GM18511 (cell line): ENCODE measurements around the gene DDRGK1.
"Not testable (repeated sequence)": the region's sequence is repeated elsewhere in the genome, so short reads cannot be mapped to it uniquely, and the experiment has no call there.

Source experiments
- ATAC-seq: cut with Tn5 transposase; IDR thresholded peaks from one replicate; pipeline ENCODE4 v1.9.1; 2021; ENCODE audit warnings: mild to moderate bottlenecking, moderate library complexity; ENCODE audit not compliant: unreplicated experiment

DDRGK1 gene

GRCh38 chr20:3188823-3189413 is 15.6 kb downstream of the DDRGK1 start:
- no peak for ATAC-seq

- not testable (repeated sequence) for ATAC-seq
These were observed 16.6 kb downstream of the DDRGK1 start for GRCh38 chr20:3187861-3188260.

- ATAC-seq: no peak
These were observed 20.4 kb downstream of the DDRGK1 start for GRCh38 chr20:3183896-3184612.

GRCh38 chr20:3182429-3182828 is 22.1 kb downstream of the DDRGK1 start:
- not testable (repeated sequence) for ATAC-seq

- no peak for ATAC-seq
These were observed 23.2 kb downstream of the DDRGK1 start for GRCh38 chr20:3181270-3181669.

GRCh38 chr20:3180319-3180718 is 24.2 kb downstream of the DDRGK1 start:
- no peak for ATAC-seq

- no peak for ATAC-seq
These were observed 26.6 kb downstream of the DDRGK1 start for GRCh38 chr20:3177746-3178485.

- ATAC-seq: no peak
These were observed 29.2 kb downstream of the DDRGK1 start for GRCh38 chr20:3175270-3175669.

- no peak for ATAC-seq
These were observed 29.8 kb downstream of the DDRGK1 start for GRCh38 chr20:3174442-3175261.

GRCh38 chr20:3173610-3174441 is 30.7 kb downstream of the DDRGK1 start:
- peak; percentile 93 for ATAC-seq

- ATAC-seq: peak; percentile 69
These were observed 31.4 kb downstream of the DDRGK1 start, which contains the start of gene LZTS3 for GRCh38 chr20:3172933-3173609. Gene LZTS3 (minus strand): TSS chr20:3173549. CDS start chr20:3167163, 6,386 bp downstream.

GRCh38 chr20:3172126-3172932 is 32.2 kb downstream of the DDRGK1 start:
- no peak for ATAC-seq

- ATAC-seq: no peak
These were observed 32.9 kb downstream of the DDRGK1 start for GRCh38 chr20:3171391-3172125.

- no peak for ATAC-seq
These were observed 35.5 kb downstream of the DDRGK1 start for GRCh38 chr20:3168829-3169590.

GRCh38 chr20:3168079-3168828 is 36.2 kb downstream of the DDRGK1 start:
- ATAC-seq: no peak

- ATAC-seq: no peak
These were observed 36.8 kb downstream of the DDRGK1 start for GRCh38 chr20:3167738-3168078.

- ATAC-seq: no peak
These were observed 37.6 kb downstream of the DDRGK1 start for GRCh38 chr20:3166913-3167342.
